ENCODE results near the gene DDIT4. TPM values are rescaled to one million over a fixed set of nuclear protein-coding genes. Genes with fewer than 3 reads are reported as not detected.
"Not testable (repeated sequence)": the region's sequence is repeated elsewhere in the genome, so short reads cannot be mapped to it uniquely, and the experiment has no call there.

Gene DDIT4
- total RNA-seq, 2 donors from 2014 or later = 1,025 to 1,076 TPM

DNA sequence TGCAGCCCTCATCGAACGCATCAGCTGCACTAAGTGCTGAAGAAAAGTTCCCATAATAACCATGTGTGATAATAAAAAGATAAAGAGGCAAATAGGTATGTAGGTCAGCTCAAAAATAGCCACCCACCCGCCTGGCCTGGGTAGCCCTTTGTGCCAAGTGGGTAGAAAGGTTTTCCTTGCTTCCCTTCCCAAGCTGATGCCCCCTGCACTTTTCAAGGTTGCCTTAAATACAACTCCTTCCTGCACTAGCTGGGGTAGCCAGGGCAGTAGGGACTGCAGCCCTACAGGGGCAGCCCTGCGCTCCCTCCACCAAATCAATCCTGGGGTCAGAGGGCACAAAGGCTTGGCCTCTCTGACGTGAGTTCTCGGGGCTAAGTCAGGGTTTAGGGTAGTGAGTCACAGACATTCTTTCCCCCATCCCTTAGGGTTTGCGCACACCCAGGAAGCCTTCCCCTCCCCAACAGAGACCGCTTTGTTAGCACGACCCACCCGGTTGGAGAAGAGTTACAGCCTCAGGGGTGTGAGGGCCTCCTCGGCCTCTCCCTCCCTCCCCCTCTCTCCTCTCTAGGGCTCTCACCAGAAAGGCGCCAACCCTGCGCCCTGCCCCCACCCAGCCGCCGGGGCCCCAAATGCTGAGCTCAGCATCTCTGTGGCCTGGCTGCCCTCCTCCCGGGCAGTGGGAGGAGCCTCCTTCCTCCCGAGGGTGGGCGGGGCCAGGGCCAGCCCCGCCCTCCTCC lies 13.3 kb upstream of the DDIT4 start:
- DNase-seq (ENCODE audit: low spot score in 2 of 2) (peak; percentile 89 to 93), ATAC-seq (peak; percentile 73 to 82)
- Mint-ChIP-seq H3K36me3 (no peaks in the 10 kb centered on the region), H3K27ac (peak overlapping the region; percentile 96 to 98), H3K9me3 (no peaks in the 10 kb centered on the region)

DNA sequence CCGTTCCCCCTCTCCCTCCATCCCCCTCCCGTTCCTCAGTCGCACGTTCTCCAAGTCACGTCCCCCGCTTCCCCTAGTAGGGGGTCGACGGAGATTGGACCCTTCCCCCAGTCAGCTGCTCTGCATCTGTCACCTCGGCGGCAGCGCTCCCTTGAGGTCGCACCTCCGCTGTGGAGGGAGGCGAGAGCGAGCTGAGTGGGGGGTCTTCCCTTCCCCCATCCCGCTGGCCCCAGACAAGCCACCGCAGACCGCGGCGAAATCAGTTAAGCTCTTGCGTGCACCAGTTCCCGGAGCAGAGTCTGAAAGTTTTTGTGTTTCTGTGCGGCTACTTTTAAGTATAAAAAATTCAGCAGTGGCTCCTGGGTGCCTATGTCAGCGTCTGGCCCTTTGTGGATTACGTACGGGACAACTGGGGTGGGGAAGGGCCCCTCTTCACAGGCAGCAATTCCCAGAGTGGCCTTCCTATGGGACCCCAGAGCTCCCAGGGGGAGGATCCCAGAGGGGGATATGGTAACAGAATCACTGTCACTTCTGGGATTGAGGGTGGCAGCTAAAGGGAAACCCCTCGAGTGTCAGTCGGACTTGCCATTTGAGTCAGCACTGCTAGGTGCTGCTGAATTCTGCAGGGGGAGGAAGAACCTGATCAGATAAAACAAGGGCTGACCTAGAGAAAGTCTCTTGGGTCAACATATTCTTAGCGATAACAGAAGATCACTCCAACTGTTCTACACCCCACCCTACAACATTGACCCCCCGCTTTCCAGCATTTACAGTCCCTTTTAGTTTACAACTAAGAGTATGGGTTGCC lies 12.5 kb upstream of the DDIT4 start:
- Mint-ChIP-seq H3K36me3 (no peaks in the 10 kb centered on the region), H3K9me3 (no peaks in the 10 kb centered on the region), H3K27ac (peak overlapping the region; percentile 96 to 98)
- DNase-seq (ENCODE audit: low spot score in 2 of 2) = peak; percentile 73 to 88
- ATAC-seq = peak; percentile 67 to 68

- Mint-ChIP-seq H3K9me3 (no peaks in the 10 kb centered on the region), H3K27ac (peak overlapping the region; percentile 96 to 98), H3K36me3 (no peaks in the 10 kb centered on the region)
- ATAC-seq = peak; percentile 45 to 55
- DNase-seq (ENCODE audit: low spot score in 2 of 2) = no peak
Observed at GRCh38 chr10:72261784-72262404, 11.8 kb upstream of the DDIT4 start.

- no peaks in the 10 kb centered on the region for H3K36me3 Mint-ChIP-seq
Observed at GRCh38 chr10:72263613-72264241, 10.0 kb upstream of the DDIT4 start.

DNA sequence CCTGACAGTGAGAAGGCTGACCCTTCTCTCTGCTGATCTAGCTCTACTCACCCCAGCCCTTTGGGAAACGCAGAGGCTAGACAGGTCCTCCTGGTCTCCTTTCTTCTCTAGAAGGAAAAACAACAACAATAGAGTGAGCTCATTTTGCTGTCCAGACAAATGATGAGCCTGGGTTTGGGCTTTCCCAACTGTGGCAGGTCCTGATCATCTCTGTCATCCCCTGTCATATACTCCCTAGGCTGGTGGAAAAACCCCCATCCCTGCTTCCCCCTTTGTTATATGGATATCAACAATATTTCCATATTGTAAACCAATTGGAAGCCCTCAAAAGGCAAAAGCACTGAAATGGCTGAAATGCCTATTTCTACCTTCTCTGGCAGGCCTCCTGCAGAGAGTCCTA lies 9.2 kb upstream of the DDIT4 start:
- Mint-ChIP-seq H3K36me3 (no peaks in the 10 kb centered on the region), H3K27ac (peak overlapping the region in 1 of 2 donors; percentile 37), H3K9me3 (no peaks in the 10 kb centered on the region)
- ATAC-seq = no peak
- no peak for DNase-seq (ENCODE audit: low spot score in 2 of 2)

More at GRCh38 chr10:72263613-72264241, 10.0 kb upstream of the DDIT4 start:
- H3K27ac Mint-ChIP-seq = peak overlapping the region; percentile 69 to 91
- H3K9me3 Mint-ChIP-seq = no peaks in the 10 kb centered on the region
- DNase-seq (ENCODE audit: low spot score in 2 of 2) (no peak), ATAC-seq (no peak)

GRCh38 chr10:72265508-72265907 lies 8.2 kb upstream of the DDIT4 start:
- Mint-ChIP-seq H3K27ac (no peak overlapping the region), H3K9me3 (no peaks in the 10 kb centered on the region), H3K36me3 (no peaks in the 10 kb centered on the region)
- ATAC-seq (no peak), DNase-seq (ENCODE audit: low spot score in 2 of 2) (no peak)

DNA sequence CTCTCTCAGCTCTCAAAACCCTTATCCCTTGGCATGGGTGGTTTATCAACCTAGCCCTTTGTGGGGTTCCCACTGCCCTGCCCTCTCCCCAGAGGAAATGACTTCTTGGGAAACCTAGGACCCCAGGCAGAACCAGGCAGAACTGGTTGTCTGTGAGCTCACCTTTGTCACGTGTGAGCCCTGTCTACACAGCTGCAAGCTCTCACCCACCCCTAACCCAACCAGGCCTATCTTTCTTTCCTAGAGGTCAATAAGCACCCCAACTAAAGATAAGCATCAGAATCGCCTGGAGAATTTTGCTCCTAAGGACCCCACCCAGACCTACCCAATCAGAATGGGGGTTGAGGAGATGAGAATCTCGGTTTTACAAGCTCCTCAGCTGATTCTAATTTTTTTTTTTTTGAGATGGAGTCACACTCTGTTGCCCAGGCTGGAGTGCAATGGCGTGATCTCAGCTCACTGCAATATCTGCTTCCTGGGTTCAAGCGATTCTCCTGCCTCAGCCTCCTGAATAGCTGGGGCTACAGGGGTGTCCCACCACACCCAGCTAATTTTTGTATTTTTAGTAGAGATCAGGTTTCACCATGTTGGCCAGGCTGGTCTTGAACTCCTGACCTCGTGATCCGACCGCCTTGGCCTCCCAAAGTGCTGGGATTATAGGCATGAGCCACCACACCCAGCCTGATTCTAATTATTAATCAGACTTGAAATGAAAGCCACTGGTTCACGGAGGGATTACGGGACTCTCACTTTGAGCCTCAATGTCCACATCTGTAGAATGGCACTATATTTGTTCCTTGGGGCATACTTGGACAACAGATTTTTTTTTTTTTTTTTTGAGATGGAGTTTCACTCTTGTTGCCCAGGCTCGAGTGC lies 7.5 kb upstream of the DDIT4 start:
- DNase-seq (ENCODE audit: low spot score in 2 of 2) (no peak), ATAC-seq (no peak)
- Mint-ChIP-seq H3K9me3 (no peaks in the 10 kb centered on the region), H3K36me3 (no peaks in the 10 kb centered on the region), H3K27ac (no peak overlapping the region)

GRCh38 chr10:72267381-72267780 lies 6.3 kb upstream of the DDIT4 start:
- DNase-seq (ENCODE audit: low spot score in 2 of 2) (no peak), ATAC-seq (no peak)
- peaks cover 0 to 6% of the 10 kb centered on the region in 2 donors for H3K36me3 Mint-ChIP-seq
- no peaks in the 10 kb centered on the region for H3K9me3 Mint-ChIP-seq
- H3K27ac Mint-ChIP-seq = no peak overlapping the region

DNA sequence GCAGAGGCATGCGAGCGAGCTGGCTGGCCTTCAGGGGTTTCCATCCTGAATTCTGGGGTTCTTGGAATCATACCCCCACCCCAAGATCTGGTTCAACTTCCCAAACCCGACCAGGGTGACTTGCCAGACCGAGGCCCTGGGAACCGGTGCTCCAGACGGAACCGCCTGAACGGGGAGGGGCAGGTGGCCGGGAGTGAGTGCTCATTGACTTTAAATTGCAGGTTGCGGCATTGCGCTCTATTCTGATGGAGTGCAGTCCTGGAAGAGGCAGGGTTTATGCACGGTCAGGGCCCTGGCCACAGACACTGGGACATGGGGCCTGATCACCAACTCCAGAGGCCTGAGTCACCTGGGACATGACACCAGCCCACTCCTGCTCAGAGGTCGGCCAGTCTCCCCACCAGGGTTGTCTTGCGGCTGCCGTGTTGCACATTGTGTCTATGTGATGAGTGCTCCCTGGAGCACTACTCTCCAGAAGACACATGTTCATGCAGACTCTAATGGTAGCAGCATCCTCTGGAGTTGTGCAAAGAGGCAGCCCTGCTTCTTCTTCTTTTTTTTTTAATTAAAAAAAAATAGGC lies 5.8 kb upstream of the DDIT4 start:
- Mint-ChIP-seq H3K27ac (no peak overlapping the region), H3K9me3 (no peaks in the 10 kb centered on the region), H3K36me3 (peaks cover 0 to 9% of the 10 kb centered on the region in 2 donors)
- ATAC-seq = no peak
- no peak for DNase-seq (ENCODE audit: low spot score in 2 of 2)

- H3K36me3 Mint-ChIP-seq = peaks cover 4 to 14% of the 10 kb centered on the region in 2 donors
- ATAC-seq; H3K27ac Mint-ChIP-seq; H3K9me3 Mint-ChIP-seq; DNase-seq (ENCODE audit: low spot score in 2 of 2): not testable (repeated sequence)
Observed at GRCh38 chr10:72268475-72269200, 5.1 kb upstream of the DDIT4 start.

DNA sequence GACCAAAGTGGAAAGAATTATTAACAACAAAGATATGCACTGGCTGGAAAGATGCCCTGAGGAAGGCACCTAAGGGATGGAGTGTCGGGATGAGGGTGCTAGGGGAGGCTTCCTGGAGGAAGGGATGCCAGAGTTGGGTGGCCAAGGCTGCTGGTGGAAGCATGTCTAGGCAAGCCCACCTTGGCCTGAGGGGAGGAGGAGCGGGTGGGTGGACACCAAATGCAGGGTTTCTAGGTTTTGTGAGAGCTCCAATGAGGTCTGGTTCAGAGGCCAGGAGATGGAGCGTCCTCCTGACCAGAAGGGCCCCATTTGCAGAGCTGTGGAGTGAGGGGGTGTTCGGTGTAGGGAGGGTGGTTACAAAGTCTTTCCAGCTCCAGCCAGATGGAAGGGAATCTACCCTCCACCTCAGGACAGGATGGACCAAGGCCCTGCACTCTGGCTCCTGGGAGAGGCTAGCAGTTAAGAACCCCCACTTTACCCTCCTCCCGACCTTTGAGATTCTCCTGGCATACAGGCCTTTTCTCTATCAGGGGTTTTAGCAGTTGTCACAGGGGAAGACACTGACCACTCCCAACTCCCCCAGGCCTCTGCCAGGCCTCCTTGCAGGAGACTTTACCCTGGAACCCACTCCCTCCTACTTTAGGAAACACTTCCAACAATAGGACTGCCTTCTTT lies 3.0 kb upstream of the DDIT4 start:
- Mint-ChIP-seq H3K27ac (peak overlapping the region in 1 of 2 donors; percentile 33), H3K36me3 (peaks cover 24 to 35% of the 10 kb centered on the region in 2 donors), H3K9me3 (no peaks in the 10 kb centered on the region)
- ATAC-seq (no peak), DNase-seq (ENCODE audit: low spot score in 2 of 2) (no peak)

DNA sequence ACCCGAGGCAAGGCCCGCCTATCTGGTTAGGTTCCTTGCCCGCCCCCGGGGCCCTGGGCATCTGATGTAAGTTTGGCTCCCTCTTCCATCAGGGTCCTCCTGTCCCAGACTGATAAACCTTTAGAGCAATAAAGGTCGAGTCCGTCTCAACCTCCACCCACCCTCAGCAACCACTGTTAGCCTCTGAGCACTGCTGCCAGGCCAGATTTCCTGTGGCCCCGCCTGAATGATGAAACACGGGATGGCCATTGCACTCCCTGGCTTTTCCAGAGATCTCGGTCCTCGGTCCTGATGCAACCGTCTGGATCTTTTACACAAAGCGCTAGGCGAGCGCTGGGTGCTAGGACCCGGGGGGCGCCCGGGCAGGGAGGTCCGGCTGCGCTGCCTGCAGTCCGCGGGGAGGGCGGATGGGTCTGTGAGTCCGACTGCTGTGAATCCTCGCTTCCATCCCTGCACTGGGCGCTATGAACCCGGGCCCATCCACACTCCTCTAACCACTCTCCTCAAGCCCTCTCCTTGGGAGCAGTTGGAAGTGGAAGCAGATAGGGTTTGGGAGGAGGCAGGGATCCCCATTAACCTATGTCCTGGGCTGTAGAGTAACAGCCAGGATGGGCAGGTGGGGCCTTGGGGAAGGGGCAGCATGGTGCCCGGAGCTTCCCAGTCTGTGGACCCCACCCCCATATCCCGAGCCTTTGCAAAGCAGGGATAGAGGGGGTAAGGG lies 875 bp upstream of the DDIT4 start:
- Mint-ChIP-seq H3K9me3 (no peaks in the 10 kb centered on the region), H3K36me3 (peaks cover 42% of the 10 kb centered on the region in 2 donors), H3K27ac (peak overlapping the region; percentile 81 to 100)
- DNase-seq (ENCODE audit: low spot score in 2 of 2) (peak; percentile 53 to 68), ATAC-seq (no peak)

DNA sequence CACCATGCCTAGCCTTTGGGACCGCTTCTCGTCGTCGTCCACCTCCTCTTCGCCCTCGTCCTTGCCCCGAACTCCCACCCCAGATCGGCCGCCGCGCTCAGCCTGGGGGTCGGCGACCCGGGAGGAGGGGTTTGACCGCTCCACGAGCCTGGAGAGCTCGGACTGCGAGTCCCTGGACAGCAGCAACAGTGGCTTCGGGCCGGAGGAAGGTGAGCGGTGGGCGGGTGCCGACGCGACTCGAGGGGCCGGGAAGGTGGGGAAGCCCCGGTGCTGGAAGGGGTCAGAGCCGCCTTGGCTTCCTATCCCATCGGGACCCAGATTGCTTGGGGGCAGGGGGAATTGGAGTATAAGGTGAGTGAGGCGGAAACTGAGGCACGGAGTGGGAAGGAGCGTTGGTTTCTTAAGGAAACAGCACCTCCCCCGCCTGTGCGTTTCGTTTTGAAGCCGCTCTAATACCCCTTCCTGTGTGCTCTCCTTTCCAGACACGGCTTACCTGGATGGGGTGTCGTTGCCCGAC lies 547 bp downstream of the DDIT4 start:
- peak in 1 of 2 donors; percentile 83 for DNase-seq (ENCODE audit: low spot score in 2 of 2)
- Mint-ChIP-seq H3K27ac (peak overlapping the region; percentile 98 to 100), H3K9me3 (no peaks in the 10 kb centered on the region), H3K36me3 (peaks cover 42 to 50% of the 10 kb centered on the region in 2 donors)
- ATAC-seq = peak; percentile 1 to 6
